Measurements from ENCODE around the gene SNX18.

DNA sequence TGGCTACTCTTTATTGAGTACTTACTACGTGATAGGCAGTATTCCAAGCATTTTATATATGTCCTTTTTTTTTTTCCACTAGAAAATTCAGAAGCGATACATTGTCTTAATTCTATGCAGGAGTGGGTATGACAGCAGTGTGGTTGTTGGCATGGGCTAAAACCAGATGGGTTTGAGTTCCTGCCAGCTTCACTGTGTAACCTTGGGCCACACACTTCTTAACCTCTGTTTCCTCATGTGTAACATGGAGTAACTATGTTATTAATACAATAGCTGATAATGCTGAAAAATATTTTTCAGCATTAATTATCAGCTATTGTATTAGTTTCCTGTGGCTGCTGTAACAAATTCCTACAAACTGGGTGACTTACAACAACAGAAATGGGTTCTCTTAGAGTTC is 12.0 kb downstream of the SNX18 start:
- TF ChIP-seq, protein P1, sequence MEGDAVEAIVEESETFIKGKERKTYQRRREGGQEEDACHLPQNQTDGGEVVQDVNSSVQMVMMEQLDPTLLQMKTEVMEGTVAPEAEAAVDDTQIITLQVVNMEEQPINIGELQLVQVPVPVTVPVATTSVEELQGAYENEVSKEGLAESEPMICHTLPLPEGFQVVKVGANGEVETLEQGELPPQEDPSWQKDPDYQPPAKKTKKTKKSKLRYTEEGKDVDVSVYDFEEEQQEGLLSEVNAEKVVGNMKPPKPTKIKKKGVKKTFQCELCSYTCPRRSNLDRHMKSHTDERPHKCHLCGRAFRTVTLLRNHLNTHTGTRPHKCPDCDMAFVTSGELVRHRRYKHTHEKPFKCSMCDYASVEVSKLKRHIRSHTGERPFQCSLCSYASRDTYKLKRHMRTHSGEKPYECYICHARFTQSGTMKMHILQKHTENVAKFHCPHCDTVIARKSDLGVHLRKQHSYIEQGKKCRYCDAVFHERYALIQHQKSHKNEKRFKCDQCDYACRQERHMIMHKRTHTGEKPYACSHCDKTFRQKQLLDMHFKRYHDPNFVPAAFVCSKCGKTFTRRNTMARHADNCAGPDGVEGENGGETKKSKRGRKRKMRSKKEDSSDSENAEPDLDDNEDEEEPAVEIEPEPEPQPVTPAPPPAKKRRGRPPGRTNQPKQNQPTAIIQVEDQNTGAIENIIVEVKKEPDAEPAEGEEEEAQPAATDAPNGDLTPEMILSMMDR (IDR thresholded peaks at IDR 0.05), result no peak
- no peak for TF ChIP-seq POLR2A (IDR thresholded peaks at IDR 0.05)
